ENCODE data around the gene CASQ1. TPM values are rescaled to one million over a fixed set of nuclear protein-coding genes. Genes with fewer than 3 reads are reported as not detected.

Gene CASQ1
- total and polyA plus RNA-seq, 9 of the 15 experiments (the other 6 are each of a cell fraction or from before 2014, with no cell fraction given), result not detected

DNA sequence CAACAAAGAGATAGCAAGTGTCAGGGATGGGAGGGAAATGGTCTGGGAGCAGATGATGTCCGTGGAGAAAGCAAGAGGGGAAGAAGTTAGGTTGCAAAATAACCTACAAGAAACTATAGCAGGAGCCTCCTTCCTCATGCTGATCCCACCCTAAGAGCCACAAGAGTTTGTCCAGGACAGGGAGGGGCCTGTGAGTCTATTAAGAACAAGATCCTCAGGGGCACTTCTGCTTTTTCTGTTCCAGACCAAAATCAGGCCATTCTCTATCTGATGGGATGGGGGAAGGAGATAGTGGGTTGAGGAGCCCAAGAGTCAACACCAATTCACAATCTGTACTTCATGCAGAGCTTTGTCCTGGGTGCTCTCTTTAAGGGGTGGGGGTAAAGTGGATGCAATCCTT is 46.7 kb upstream of the CASQ1 start (continued):
- no peak for TF ChIP-seq ZNF436 (CRISPR knock-in tag; IDR thresholded peaks at IDR 0.05)
- no peak for TF ChIP-seq ZNF785 (CRISPR knock-in tag; IDR thresholded peaks at IDR 0.05)
- no peak for TF ChIP-seq STAT5A (IDR thresholded peaks at IDR 0.05; ENCODE audit: borderline replicate concordance, low read length)
- no peak for TF ChIP-seq SP2 (IDR thresholded peaks at IDR 0.05; ENCODE audit: extremely low read depth, low read depth, low read length, poor library complexity, severe bottlenecking)
- peak; percentile 92 for TF ChIP-seq SPI1 (IDR thresholded peaks at IDR 0.05; ENCODE audit: borderline replicate concordance, low read depth, low read length)
- TF ChIP-seq EP300 (IDR thresholded peaks at IDR 0.05; ENCODE audit: low read length), result no peak

DNA sequence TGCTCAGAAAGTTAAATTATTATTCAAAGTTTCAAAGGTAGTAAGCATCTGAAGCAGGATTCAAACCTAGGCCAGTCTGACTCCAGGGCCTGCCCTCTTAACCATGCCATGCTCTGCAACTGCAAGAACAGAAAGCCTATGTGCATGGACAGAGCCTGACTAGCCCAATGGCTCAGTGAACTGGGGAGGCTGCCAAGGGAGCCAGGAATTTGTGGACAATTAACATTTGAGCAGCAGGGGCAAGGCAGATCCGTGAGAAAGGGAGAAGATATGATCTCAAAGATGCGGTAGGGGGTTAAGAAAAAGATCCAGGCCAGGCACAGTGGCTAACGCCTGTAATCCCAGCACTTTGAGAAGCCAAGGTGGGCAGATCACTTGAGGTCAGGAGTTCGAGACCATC is 45.5 kb upstream of the CASQ1 start:
- no peak for DNase-seq (ENCODE audit: extremely low read depth in 1 of 4, low spot score in 3 of 4)
- no TSS peak for BruUV-seq (replicated peaks)
- in situ Hi-C loops (cut with MboI), result no loop called here
- TF ChIP-seq ILK (tag; IDR thresholded peaks at IDR 0.05; ENCODE audit: borderline replicate concordance, low read depth) (no peak), MTA3 (IDR thresholded peaks at IDR 0.05; ENCODE audit: borderline replicate concordance) (no peak), ZNF644 (tag; IDR thresholded peaks at IDR 0.05; ENCODE audit: low read depth) (no peak), ZKSCAN8 (CRISPR knock-in tag; IDR thresholded peaks at IDR 0.05) (no peak), FOXA1 (IDR thresholded peaks at IDR 0.05; ENCODE audit: borderline replicate concordance) (no peak), HNRNPUL1 (IDR thresholded peaks at IDR 0.05; ENCODE audit: low read length) (no peak), SAFB2 (IDR thresholded peaks at IDR 0.05; ENCODE audit: borderline replicate concordance, low read depth, low read length, severe bottlenecking) (no peak), SMAD1 (IDR thresholded peaks at IDR 0.05; ENCODE audit: low read depth, low read length, partially characterized antibody) (no peak)
- TF ChIP-seq, protein P1, sequence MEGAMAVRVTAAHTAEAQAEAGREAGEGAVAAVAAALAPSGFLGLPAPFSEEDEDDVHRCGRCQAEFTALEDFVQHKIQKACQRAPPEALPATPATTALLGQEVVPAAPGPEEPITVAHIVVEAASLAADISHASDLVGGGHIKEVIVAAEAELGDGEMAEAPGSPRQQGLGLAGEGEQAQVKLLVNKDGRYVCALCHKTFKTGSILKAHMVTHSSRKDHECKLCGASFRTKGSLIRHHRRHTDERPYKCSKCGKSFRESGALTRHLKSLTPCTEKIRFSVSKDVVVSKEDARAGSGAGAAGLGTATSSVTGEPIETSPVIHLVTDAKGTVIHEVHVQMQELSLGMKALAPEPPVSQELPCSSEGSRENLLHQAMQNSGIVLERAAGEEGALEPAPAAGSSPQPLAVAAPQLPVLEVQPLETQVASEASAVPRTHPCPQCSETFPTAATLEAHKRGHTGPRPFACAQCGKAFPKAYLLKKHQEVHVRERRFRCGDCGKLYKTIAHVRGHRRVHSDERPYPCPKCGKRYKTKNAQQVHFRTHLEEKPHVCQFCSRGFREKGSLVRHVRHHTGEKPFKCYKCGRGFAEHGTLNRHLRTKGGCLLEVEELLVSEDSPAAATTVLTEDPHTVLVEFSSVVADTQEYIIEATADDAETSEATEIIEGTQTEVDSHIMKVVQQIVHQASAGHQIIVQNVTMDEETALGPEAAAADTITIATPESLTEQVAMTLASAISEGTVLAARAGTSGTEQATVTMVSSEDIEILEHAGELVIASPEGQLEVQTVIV (CRISPR knock-in tag; IDR thresholded peaks at IDR 0.05; ENCODE audit: borderline replicate concordance), result no peak
- TF ChIP-seq, protein P2, sequence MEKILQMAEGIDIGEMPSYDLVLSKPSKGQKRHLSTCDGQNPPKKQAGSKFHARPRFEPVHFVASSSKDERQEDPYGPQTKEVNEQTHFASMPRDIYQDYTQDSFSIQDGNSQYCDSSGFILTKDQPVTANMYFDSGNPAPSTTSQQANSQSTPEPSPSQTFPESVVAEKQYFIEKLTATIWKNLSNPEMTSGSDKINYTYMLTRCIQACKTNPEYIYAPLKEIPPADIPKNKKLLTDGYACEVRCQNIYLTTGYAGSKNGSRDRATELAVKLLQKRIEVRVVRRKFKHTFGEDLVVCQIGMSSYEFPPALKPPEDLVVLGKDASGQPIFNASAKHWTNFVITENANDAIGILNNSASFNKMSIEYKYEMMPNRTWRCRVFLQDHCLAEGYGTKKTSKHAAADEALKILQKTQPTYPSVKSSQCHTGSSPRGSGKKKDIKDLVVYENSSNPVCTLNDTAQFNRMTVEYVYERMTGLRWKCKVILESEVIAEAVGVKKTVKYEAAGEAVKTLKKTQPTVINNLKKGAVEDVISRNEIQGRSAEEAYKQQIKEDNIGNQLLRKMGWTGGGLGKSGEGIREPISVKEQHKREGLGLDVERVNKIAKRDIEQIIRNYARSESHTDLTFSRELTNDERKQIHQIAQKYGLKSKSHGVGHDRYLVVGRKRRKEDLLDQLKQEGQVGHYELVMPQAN (IDR thresholded peaks at IDR 0.05; ENCODE audit: borderline replicate concordance), result no peak
- TF ChIP-seq, protein P3, sequence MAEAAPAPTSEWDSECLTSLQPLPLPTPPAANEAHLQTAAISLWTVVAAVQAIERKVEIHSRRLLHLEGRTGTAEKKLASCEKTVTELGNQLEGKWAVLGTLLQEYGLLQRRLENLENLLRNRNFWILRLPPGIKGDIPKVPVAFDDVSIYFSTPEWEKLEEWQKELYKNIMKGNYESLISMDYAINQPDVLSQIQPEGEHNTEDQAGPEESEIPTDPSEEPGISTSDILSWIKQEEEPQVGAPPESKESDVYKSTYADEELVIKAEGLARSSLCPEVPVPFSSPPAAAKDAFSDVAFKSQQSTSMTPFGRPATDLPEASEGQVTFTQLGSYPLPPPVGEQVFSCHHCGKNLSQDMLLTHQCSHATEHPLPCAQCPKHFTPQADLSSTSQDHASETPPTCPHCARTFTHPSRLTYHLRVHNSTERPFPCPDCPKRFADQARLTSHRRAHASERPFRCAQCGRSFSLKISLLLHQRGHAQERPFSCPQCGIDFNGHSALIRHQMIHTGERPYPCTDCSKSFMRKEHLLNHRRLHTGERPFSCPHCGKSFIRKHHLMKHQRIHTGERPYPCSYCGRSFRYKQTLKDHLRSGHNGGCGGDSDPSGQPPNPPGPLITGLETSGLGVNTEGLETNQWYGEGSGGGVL (CRISPR knock-in tag; IDR thresholded peaks at IDR 0.05), result no peak

More for the DNA sequence above, 45.5 kb upstream of the CASQ1 start:
- H4K20me1 ChIP-seq (replicated peaks; ENCODE audit: control insufficient read depth, insufficient read depth, low read length), result no peaks in the 10 kb centered on the region
- H3K9me3 ChIP-seq (replicated peaks; ENCODE audit: control insufficient read depth, insufficient read depth, low read depth, low read length), result no peaks in the 10 kb centered on the region
- H3K27me3 ChIP-seq (ENCODE audit: control insufficient read depth in 2 of 2, insufficient read depth in 2 of 2, low read length in 2 of 2), result peaks cover 21 to 37% of the 10 kb centered on the region in 2 experiments
- H3K36me3 ChIP-seq (ENCODE audit: control insufficient read depth, insufficient read depth, low read length), result no peaks in the 10 kb centered on the region
- ATAC-seq (no peak), FAIRE-seq (no peak)
- H3K4me2 ChIP-seq (ENCODE audit: insufficient read depth, low read length), result no peak overlapping the region
- no peaks in the 10 kb centered on the region for H3K4me1 ChIP-seq (replicated peaks in 1 of 2; ENCODE audit: control insufficient read depth in 2 of 2, insufficient read depth in 2 of 2, low read length in 2 of 2)
- H3K9me1 ChIP-seq (ENCODE audit: control insufficient read depth, insufficient read depth, low read length), result no peaks in the 10 kb centered on the region
- 0% methylated on average over 4 of the region's 4 CpGs for WGBS (ENCODE audit: insufficient coverage, low coverage, missing lambda C conversion rate)
- intact Hi-C loops (cut with micrococcal nuclease), result no loop called here
- ChIA-PET POLR2A (no interaction called here), CTCF (ENCODE audit: low intra/inter-chr PET ratio) (no interaction called here)
- no peak overlapping the region for H3K27ac ChIP-seq (ENCODE audit: extremely low read depth, low read depth, low read length)
- no peaks in the 10 kb centered on the region for H3K79me2 ChIP-seq (ENCODE audit: control insufficient read depth, insufficient read depth, low read length)
- no peak overlapping the region for H2AFZ ChIP-seq (ENCODE audit: low read depth, low read length)
- no peak overlapping the region for H3K9ac ChIP-seq (ENCODE audit: insufficient read depth in 1 of 2, low read depth in 2 of 2, low read length in 2 of 2)
- no peak overlapping the region for H3K4me3 ChIP-seq

Measured in K562 (cell line).